DOHH2 (cell line): Measurements from ENCODE around the gene SHROOM3.

Source experiments
- EZH2phosphoT487 ChIP-seq: fragments of 200-600 bp; sonication (generic); IDR thresholded peaks from 2 replicates; pipeline ENCODE4 v1.6.1; 2017; ENCODE audit warnings: borderline replicate concordance, mild to moderate bottlenecking, antibody characterized with exemption, low read length, moderate library complexity, mixed read lengths
- TF ChIP-seq, protein P1 (sequence below): fragments of 200-600 bp; sonication (generic); IDR thresholded peaks from one replicate; pipeline ENCODE4 v1.5.1; 2014; ENCODE audit warnings: antibody characterized with exemption, mild to moderate bottlenecking, low read depth, low read length; ENCODE audit not compliant: poor library complexity, severe bottlenecking

- TF ChIP-seq, protein P1, sequence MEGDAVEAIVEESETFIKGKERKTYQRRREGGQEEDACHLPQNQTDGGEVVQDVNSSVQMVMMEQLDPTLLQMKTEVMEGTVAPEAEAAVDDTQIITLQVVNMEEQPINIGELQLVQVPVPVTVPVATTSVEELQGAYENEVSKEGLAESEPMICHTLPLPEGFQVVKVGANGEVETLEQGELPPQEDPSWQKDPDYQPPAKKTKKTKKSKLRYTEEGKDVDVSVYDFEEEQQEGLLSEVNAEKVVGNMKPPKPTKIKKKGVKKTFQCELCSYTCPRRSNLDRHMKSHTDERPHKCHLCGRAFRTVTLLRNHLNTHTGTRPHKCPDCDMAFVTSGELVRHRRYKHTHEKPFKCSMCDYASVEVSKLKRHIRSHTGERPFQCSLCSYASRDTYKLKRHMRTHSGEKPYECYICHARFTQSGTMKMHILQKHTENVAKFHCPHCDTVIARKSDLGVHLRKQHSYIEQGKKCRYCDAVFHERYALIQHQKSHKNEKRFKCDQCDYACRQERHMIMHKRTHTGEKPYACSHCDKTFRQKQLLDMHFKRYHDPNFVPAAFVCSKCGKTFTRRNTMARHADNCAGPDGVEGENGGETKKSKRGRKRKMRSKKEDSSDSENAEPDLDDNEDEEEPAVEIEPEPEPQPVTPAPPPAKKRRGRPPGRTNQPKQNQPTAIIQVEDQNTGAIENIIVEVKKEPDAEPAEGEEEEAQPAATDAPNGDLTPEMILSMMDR = no peak
- TF ChIP-seq EZH2phosphoT487 = no peak
These were observed 224.1 kb downstream of the SHROOM3 start for GRCh38 chr4:76659103-76659490.
